ENCODE measurements around the gene PEBP1. TPM values are rescaled to one million over a fixed set of nuclear protein-coding genes. Genes with fewer than 3 reads are reported as not detected.
A peak's percentile ranks its signal among the peaks of the same experiment; 100 is the strongest.

PEBP1 gene
- total RNA-seq, 1 donor from 2014 or later: 134 TPM

GRCh38 chr12:118164798-118165486 lies 29.0 kb downstream of the PEBP1 start:
- no peaks in the 10 kb centered on the region for H3K9me3 Mint-ChIP-seq (ENCODE audit: low read depth)
- no peak overlapping the region for H3K4me3 Mint-ChIP-seq (ENCODE audit: unreplicated experiment)
- H3K27me3 Mint-ChIP-seq (ENCODE audit: low read depth): no peaks in the 10 kb centered on the region
- H3K27ac Mint-ChIP-seq (ENCODE audit: unreplicated experiment): no peak overlapping the region
- H3K36me3 Mint-ChIP-seq (ENCODE audit: low read depth): peaks cover 21% of the 10 kb centered on the region
- DNase-seq (ENCODE audit: low spot score): no peak
- no peaks in the 10 kb centered on the region for H3K4me1 Mint-ChIP-seq (ENCODE audit: low read depth)
- peak; percentile 86 for TF ChIP-seq CTCF (IDR thresholded peaks at IDR 0.05)

- H3K4me3 Mint-ChIP-seq (ENCODE audit: unreplicated experiment): no peak overlapping the region
- no peak for TF ChIP-seq CTCF (IDR thresholded peaks at IDR 0.05)
- no peaks in the 10 kb centered on the region for H3K9me3 Mint-ChIP-seq (ENCODE audit: low read depth)
Measured at GRCh38 chr12:118166946-118167345, 31.0 kb downstream of the PEBP1 start.

GRCh38 chr12:118175823-118176447 lies 40.0 kb downstream of the PEBP1 start:
- no peak for TF ChIP-seq CTCF (IDR thresholded peaks at IDR 0.05)
- H3K4me3 Mint-ChIP-seq (ENCODE audit: unreplicated experiment): no peak overlapping the region
- H3K4me1 Mint-ChIP-seq (ENCODE audit: low read depth): no peaks in the 10 kb centered on the region
- H3K27me3 Mint-ChIP-seq (ENCODE audit: low read depth): no peaks in the 10 kb centered on the region
- DNase-seq (ENCODE audit: low spot score): no peak
- peaks cover 27% of the 10 kb centered on the region for H3K36me3 Mint-ChIP-seq (ENCODE audit: low read depth)
- H3K27ac Mint-ChIP-seq (ENCODE audit: unreplicated experiment): no peak overlapping the region
- H3K9me3 Mint-ChIP-seq (ENCODE audit: low read depth): no peaks in the 10 kb centered on the region

More at GRCh38 chr12:118166946-118167345, 31.0 kb downstream of the PEBP1 start:
- H3K27ac Mint-ChIP-seq (ENCODE audit: unreplicated experiment): no peak overlapping the region
- DNase-seq (ENCODE audit: low spot score): no peak
- H3K36me3 Mint-ChIP-seq (ENCODE audit: low read depth): peaks cover 22% of the 10 kb centered on the region
- no peaks in the 10 kb centered on the region for H3K27me3 Mint-ChIP-seq (ENCODE audit: low read depth)
- H3K4me1 Mint-ChIP-seq (ENCODE audit: low read depth): no peaks in the 10 kb centered on the region

GRCh38 chr12:118183155-118183554 lies 47.2 kb downstream of the PEBP1 start:
- peaks cover 7% of the 10 kb centered on the region for H3K36me3 Mint-ChIP-seq (ENCODE audit: low read depth)
- H3K9me3 Mint-ChIP-seq (ENCODE audit: low read depth): no peaks in the 10 kb centered on the region
- H3K27ac Mint-ChIP-seq (ENCODE audit: unreplicated experiment): no peak overlapping the region
- H3K27me3 Mint-ChIP-seq (ENCODE audit: low read depth): no peaks in the 10 kb centered on the region
- no peak for TF ChIP-seq CTCF (IDR thresholded peaks at IDR 0.05)
- no peak for DNase-seq (ENCODE audit: low spot score)
- H3K4me3 Mint-ChIP-seq (ENCODE audit: unreplicated experiment): no peak overlapping the region
- peaks cover 34% of the 10 kb centered on the region for H3K4me1 Mint-ChIP-seq (ENCODE audit: low read depth)

GRCh38 chr12:118183711-118184110 lies 47.8 kb downstream of the PEBP1 start:
- Mint-ChIP-seq H3K27me3 (ENCODE audit: low read depth) (no peaks in the 10 kb centered on the region), H3K27ac (ENCODE audit: unreplicated experiment) (no peak overlapping the region), H3K36me3 (ENCODE audit: low read depth) (peaks cover 7% of the 10 kb centered on the region), H3K9me3 (ENCODE audit: low read depth) (no peaks in the 10 kb centered on the region), H3K4me1 (ENCODE audit: low read depth) (peaks cover 40% of the 10 kb centered on the region), H3K4me3 (ENCODE audit: unreplicated experiment) (no peak overlapping the region)
- TF ChIP-seq CTCF (IDR thresholded peaks at IDR 0.05): no peak
- no peak for DNase-seq (ENCODE audit: low spot score)
